GM18520 (cell line): ENCODE results near the gene PARN.
"Not testable (repeated sequence)": the region's sequence is repeated elsewhere in the genome, so short reads cannot be mapped to it uniquely, and the experiment has no call there.

Experiments used
- ATAC-seq: cut with Tn5 transposase; IDR thresholded peaks from one replicate; pipeline ENCODE4 v1.9.1; 2021; ENCODE audit not compliant: unreplicated experiment

The PARN gene

GRCh38 chr16:14634389-14634725 is 4.3 kb upstream of the PARN start:
- no peak for ATAC-seq

GRCh38 chr16:14632693-14633569 is 2.9 kb upstream of the PARN start, which contains the start of gene BFAR:
Gene BFAR, plus strand, starts transcription at chr16:14632951. Its CDS starts 11,396 bp downstream, at chr16:14644347.
- ATAC-seq: peak; percentile 71

GRCh38 chr16:14630620-14631330 is 715 bp upstream of the PARN start:
- ATAC-seq: not testable (repeated sequence)

- ATAC-seq: no peak
Measured at GRCh38 chr16:14629612-14629918, 495 bp downstream of the PARN start.

- no peak for ATAC-seq
Measured at GRCh38 chr16:14628806-14629611, 1.1 kb downstream of the PARN start.

- no peak for ATAC-seq
Measured at GRCh38 chr16:14627078-14627477, 3.0 kb downstream of the PARN start.

- no peak for ATAC-seq
Measured at GRCh38 chr16:14618566-14618965, 11.5 kb downstream of the PARN start.

- ATAC-seq: no peak
Measured at GRCh38 chr16:14616280-14616679, 13.8 kb downstream of the PARN start.

- no peak for ATAC-seq
Measured at GRCh38 chr16:14613991-14614390, 16.1 kb downstream of the PARN start.

GRCh38 chr16:14611660-14612059 is 18.4 kb downstream of the PARN start:
- no peak for ATAC-seq

GRCh38 chr16:14609716-14610115 is 20.3 kb downstream of the PARN start:
- ATAC-seq: no peak

- no peak for ATAC-seq
Measured at GRCh38 chr16:14608604-14609003, 21.5 kb downstream of the PARN start.

GRCh38 chr16:14608111-14608566 is 21.9 kb downstream of the PARN start:
- no peak for ATAC-seq

GRCh38 chr16:14606102-14606501 is 24.0 kb downstream of the PARN start:
- no peak for ATAC-seq

GRCh38 chr16:14602443-14602963 is 27.6 kb downstream of the PARN start:
- ATAC-seq: no peak

GRCh38 chr16:14600164-14600563 is 29.9 kb downstream of the PARN start:
- ATAC-seq: no peak

- no peak for ATAC-seq
Measured at GRCh38 chr16:14586637-14587305, 43.3 kb downstream of the PARN start.

GRCh38 chr16:14585287-14585686 is 44.8 kb downstream of the PARN start:
- no peak for ATAC-seq

- not testable (repeated sequence) for ATAC-seq
Measured at GRCh38 chr16:14580926-14581325, 49.1 kb downstream of the PARN start.

GRCh38 chr16:14579266-14579665 is 50.8 kb downstream of the PARN start:
- no peak for ATAC-seq

- no peak for ATAC-seq
Measured at GRCh38 chr16:14576532-14576931, 53.5 kb downstream of the PARN start.
